Measurements from ENCODE around the gene SPINDOC.

The SPINDOC gene

DNA sequence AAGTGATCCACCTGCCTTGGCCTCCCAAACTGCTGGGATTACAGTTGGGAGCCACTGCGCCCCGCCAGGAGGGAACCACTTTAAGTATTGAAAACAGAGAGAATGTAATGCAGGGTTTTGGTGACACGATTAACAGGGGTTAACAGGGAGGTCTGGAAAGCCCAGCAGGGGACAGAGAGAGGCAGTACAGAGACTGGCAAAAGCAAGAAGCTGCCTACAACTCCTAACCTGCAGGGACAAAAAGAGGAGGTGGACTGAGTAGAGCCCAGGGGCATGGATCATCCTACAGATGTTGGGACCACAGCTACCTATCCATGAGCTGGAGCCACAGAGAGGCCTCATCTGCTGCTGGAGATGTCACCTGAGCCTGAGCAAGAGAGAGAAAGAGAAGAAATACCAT is 1.7 kb upstream of the SPINDOC start:
- H3F3A ChIP-seq (ENCODE audit: insufficient read depth, low read length): no peaks in the 10 kb centered on the region
- no peaks in the 10 kb centered on the region for H4K20me1 ChIP-seq (ENCODE audit: insufficient read depth, low read length)
- H3K9me3 ChIP-seq (ENCODE audit: low read length): no peaks in the 10 kb centered on the region
- no peak overlapping the region for H3K4me3 ChIP-seq (ENCODE audit: low read depth, low read length, poor library complexity, severe bottlenecking)
- H3K4me1 ChIP-seq (ENCODE audit: insufficient read depth, low read length, severe bottlenecking): peaks cover 18% of the 10 kb centered on the region
- H3K36me3 ChIP-seq (ENCODE audit: insufficient read depth, low read length): peaks cover 19% of the 10 kb centered on the region
- peaks cover 23% of the 10 kb centered on the region for H3K79me2 ChIP-seq (ENCODE audit: insufficient read depth, low read length)
- no peak overlapping the region for H3K27ac ChIP-seq (ENCODE audit: low read depth, low read length, poor library complexity, severe bottlenecking)
- no peak overlapping the region for H2AFZ ChIP-seq (ENCODE audit: low read length)
- H3K9me2 ChIP-seq (ENCODE audit: low read depth, low read length): no peaks in the 10 kb centered on the region
- TF ChIP-seq EZH2 (IDR thresholded peaks at IDR 0.05; ENCODE audit: borderline replicate concordance, low read length): no peak
- TF ChIP-seq, protein P1, sequence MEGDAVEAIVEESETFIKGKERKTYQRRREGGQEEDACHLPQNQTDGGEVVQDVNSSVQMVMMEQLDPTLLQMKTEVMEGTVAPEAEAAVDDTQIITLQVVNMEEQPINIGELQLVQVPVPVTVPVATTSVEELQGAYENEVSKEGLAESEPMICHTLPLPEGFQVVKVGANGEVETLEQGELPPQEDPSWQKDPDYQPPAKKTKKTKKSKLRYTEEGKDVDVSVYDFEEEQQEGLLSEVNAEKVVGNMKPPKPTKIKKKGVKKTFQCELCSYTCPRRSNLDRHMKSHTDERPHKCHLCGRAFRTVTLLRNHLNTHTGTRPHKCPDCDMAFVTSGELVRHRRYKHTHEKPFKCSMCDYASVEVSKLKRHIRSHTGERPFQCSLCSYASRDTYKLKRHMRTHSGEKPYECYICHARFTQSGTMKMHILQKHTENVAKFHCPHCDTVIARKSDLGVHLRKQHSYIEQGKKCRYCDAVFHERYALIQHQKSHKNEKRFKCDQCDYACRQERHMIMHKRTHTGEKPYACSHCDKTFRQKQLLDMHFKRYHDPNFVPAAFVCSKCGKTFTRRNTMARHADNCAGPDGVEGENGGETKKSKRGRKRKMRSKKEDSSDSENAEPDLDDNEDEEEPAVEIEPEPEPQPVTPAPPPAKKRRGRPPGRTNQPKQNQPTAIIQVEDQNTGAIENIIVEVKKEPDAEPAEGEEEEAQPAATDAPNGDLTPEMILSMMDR (IDR thresholded peaks at IDR 0.05; ENCODE audit: low read length): no peak
- no peaks in the 10 kb centered on the region for H3K27me3 ChIP-seq (ENCODE audit: insufficient read depth, low read length)
- H3K9ac ChIP-seq (ENCODE audit: low read length): no peak overlapping the region
- no peak overlapping the region for H3K4me2 ChIP-seq (ENCODE audit: low read length)

DNA sequence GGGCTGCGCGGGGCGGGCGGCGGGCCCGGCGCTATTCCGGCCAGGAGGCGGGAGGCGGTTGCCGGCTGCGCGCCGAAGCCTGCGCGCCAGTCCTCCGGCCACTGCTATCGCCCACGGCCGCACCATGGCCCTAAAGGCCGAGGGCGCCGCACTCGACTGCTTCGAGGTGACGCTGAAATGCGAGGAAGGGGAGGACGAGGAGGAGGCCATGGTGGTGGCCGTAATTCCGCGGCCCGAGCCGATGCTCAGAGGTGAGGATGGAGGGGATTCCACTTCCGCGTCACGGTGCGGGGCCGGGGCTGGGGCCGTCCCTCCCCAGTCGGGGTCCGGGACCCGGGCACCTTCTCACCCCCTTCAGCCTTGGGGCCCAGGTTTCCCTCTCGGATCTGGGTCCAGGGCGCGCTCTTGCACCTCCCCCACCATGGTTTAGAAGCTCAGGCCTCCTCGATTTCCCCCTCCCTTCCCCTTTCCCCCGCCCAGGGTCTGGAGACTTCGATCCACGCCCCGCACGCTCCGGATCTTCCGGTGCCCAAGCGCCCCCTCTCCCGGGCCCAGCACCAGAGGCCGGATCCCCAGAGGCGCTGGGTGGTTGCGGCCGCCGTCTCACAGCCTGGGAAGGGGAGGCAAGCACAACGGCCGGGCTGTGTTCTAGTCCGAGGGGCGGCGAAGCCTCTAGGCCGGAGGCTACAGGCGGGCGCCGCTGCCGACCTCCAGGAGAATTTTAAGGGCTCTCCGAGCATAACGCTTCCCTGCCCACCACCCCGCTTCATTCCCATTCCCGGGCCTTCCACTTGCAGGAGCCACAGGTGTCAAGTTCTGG is 517 bp downstream of the SPINDOC start:
- Histone ChIP-seq H3K27ac (ENCODE audit: low read depth, low read length, poor library complexity, severe bottlenecking) (peak overlapping the region; percentile 69), H3K79me2 (ENCODE audit: insufficient read depth, low read length) (peaks cover 23% of the 10 kb centered on the region), H3K4me1 (ENCODE audit: insufficient read depth, low read length, severe bottlenecking) (peaks cover 18% of the 10 kb centered on the region)

DNA sequence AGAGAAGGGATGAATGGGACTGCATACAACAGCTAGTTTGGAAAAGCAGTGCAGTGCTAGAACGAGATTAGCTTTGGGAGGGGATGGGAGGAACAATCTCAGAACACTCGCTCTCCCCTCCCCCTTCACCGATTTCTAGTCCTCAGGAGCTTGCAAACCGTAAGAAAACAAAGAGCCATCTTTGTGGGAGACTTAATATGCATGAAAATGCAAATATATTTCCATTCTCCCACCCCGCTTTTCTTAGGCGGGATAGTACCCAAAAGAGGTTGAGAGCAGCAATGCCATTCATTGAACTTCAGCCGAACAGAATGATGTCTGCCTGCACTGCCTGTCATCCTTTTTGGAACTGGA is 1.1 kb downstream of the SPINDOC start:
- Histone ChIP-seq H4K20me1 (ENCODE audit: insufficient read depth, low read length) (no peaks in the 10 kb centered on the region), H3K9ac (ENCODE audit: low read length) (peak overlapping the region; percentile 99), H3K27me3 (ENCODE audit: insufficient read depth, low read length) (no peaks in the 10 kb centered on the region), H3F3A (ENCODE audit: insufficient read depth, low read length) (no peaks in the 10 kb centered on the region), H3K27ac (ENCODE audit: low read depth, low read length, poor library complexity, severe bottlenecking) (peak overlapping the region; percentile 69), H3K9me2 (ENCODE audit: low read depth, low read length) (no peaks in the 10 kb centered on the region), H3K36me3 (ENCODE audit: insufficient read depth, low read length) (peaks cover 44% of the 10 kb centered on the region), H3K4me1 (ENCODE audit: insufficient read depth, low read length, severe bottlenecking) (peaks cover 18% of the 10 kb centered on the region), H3K4me2 (ENCODE audit: low read length) (peak overlapping the region; percentile 92), H3K4me3 (ENCODE audit: low read depth, low read length, poor library complexity, severe bottlenecking) (peak overlapping the region; percentile 99), H2AFZ (ENCODE audit: low read length) (no peak overlapping the region), H3K9me3 (ENCODE audit: low read length) (no peaks in the 10 kb centered on the region), H3K79me2 (ENCODE audit: insufficient read depth, low read length) (peaks cover 23% of the 10 kb centered on the region)
- TF ChIP-seq, protein P1 (IDR thresholded peaks at IDR 0.05; ENCODE audit: low read length): no peak
- TF ChIP-seq EZH2 (IDR thresholded peaks at IDR 0.05; ENCODE audit: borderline replicate concordance, low read length): no peak

More for the DNA sequence above, 517 bp downstream of the SPINDOC start:
- no peaks in the 10 kb centered on the region for H3K27me3 ChIP-seq (ENCODE audit: insufficient read depth, low read length)
- no peaks in the 10 kb centered on the region for H3K9me2 ChIP-seq (ENCODE audit: low read depth, low read length)
- H3F3A ChIP-seq (ENCODE audit: insufficient read depth, low read length): no peaks in the 10 kb centered on the region
- H3K36me3 ChIP-seq (ENCODE audit: insufficient read depth, low read length): peaks cover 40% of the 10 kb centered on the region
- no peaks in the 10 kb centered on the region for H3K9me3 ChIP-seq (ENCODE audit: low read length)
- peak overlapping the region; percentile 92 for H3K4me2 ChIP-seq (ENCODE audit: low read length)
- peak overlapping the region; percentile 99 for H3K9ac ChIP-seq (ENCODE audit: low read length)
- H2AFZ ChIP-seq (ENCODE audit: low read length): no peak overlapping the region
- H4K20me1 ChIP-seq (ENCODE audit: insufficient read depth, low read length): no peaks in the 10 kb centered on the region
- TF ChIP-seq, protein P1 (IDR thresholded peaks at IDR 0.05; ENCODE audit: low read length): no peak
- no peak for TF ChIP-seq EZH2 (IDR thresholded peaks at IDR 0.05; ENCODE audit: borderline replicate concordance, low read length)
- peak overlapping the region; percentile 99 for H3K4me3 ChIP-seq (ENCODE audit: low read depth, low read length, poor library complexity, severe bottlenecking)
